ENCODE data around the gene MARVELD1.

Gene MARVELD1

DNA sequence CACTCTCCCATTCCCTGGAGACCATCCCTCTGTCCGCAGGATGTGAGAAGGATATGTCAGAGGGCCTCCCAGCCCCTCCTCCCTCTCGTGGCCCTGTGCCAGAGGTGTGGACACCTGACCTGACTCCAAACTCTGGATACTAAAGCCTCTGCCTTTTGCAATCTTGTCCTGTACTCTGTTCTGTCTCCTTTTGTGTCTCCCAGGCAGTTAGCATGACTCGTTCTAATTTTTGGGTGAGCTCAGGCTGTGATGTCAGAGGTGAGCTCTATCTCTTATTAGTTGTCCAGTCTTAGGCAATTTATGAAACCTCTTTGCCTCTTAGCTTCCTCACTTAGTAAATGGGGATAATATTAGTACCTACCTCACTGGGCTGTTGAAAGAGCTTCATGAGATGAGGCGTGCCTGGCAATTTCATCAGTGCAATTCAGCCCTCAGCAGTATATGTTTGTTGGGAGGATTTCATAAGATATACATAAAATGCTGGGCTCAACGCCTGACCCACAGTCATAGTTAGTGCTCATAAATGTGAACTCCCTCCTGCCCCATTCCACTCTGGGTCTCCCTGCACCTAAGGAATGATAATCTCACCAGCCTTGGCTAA lies 10.9 kb downstream of the MARVELD1 start:
- DNase-seq: no peak

DNA sequence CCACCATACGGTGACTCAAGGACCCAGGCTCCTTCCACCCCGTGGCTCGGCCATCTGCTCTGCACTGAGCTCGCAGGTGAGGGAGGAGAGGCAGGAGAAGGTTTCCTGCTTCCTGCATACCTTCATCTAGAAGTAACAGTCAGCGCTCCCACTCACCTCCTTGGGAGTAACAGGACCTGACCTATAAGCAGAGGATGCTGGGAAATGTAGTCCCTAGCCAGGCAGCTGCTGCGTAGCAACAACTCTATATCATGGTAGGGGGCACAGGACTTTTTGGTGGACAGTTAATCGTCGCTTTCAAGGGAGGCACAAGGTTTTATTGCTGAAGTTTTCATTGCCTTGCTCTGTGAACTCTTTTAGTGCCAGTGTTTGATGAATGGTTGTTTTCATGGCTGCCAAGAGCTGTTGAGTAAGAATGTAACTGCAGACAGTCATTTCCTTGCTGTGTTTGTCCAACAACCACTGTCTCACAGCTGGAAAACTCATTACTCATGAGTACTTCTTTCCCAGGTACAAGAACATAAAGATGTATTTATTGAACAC lies 13.2 kb downstream of the MARVELD1 start:
- no peak for DNase-seq

GRCh38 chr10:97729014-97729413 lies 15.5 kb downstream of the MARVELD1 start:
- no peak for DNase-seq

DNA sequence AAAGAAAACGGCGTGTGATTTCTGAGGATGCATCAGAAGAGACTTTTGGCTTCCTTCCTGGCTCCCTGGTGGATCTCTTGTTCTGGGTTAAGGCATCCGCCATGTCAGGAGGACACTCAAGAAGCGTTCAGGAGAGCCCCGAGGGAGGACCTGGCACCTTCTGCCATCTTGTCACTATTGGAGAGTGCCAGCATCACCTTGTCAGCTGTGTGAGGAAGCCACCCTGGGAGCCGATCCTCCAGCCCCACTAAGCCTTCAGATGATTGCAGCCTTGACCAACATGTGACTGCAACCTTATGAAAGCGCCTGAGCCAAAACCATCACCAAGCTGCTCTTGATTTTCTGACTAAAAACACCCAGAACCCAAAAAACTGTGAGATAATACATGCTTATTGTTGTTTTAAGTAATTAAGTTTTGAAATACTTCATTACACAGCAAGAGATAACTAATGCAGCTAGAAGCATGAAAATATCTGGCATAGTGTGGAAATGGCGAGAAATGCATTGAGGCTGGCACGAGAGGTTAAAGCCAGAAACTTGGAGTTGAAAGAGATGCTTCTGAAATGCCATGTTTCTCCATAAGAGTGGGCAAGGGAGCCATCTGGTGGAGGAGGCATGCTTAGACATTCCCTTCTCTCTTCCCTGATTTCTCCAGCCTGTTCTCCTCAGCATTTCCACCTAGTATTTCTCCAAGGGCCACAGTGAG lies 18.0 kb downstream of the MARVELD1 start:
- DNase-seq: peak; percentile 61 to 63

- DNase-seq: no peak
Measured at GRCh38 chr10:97732052-97732359, 18.5 kb downstream of the MARVELD1 start.

GRCh38 chr10:97733256-97733655 lies 19.7 kb downstream of the MARVELD1 start:
- DNase-seq: no peak

DNA sequence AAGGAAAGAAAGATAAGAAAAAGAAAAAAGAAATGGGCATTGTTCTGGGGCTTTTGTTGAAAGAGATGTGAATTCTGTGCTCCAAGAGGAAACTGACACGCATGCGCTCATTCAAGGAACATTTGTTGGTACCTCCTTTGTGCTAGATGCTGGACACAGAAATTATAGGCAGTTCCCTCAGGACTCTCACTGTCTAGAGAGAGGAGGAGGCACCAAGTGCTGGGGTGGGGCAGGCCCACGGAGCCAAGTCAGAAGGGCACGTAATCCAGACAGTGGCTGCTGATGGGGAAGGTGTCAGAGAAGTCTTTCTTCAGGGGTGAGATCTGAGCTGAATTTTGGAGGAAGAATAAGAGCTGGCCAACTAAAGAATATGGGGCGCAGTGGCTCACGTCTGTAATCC lies 20.5 kb downstream of the MARVELD1 start:
- DNase-seq: no peak

- DNase-seq: no peak
Measured at GRCh38 chr10:97736403-97736901, 22.9 kb downstream of the MARVELD1 start.

DNA sequence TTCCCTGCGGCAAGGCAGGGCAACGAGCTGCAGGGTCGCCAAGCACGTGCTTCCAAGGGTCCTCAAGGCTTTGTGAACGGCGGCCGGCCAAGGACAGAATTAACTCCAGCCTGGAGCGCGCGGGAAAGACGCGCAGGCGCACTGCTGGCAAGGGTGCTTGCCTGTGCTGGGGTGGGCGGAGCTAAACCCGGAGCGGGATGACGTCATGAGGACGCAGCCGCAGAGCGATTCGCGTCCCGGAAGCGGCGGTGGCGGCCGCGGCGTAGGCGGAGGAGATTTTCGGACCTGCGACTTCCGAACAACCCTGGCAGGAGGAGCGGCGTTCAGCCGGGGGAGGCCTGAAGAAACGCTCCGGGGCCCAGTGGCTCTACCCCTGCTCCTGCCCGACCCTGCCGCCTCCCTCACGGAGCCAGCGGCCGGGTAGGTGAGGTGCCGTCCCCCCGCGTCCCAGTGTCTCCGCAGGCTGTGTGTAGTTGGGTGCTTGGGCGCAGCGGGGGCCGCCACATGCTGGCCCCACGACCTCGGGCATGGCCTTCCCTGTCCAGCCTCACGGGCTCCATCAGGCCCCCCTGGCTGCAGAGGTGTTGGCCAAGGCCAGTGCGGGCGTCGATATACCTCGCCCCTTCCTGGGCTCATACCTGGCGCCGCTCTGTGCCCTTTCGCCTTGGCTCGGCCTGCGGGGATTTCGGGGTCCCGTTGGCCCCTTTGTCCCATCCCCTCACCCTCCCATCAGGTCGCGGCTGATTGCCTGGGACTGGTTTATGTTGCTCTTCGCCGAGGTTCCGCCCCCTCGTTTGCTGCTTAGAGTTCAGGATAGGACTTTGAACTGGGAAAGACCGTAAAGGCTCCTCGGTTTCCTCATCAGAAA lies 23.6 kb downstream of the MARVELD1 start, which contains the start of gene ZFYVE27:
TSS of gene ZFYVE27 (plus strand) at position 227 of the 868 bp plus-strand sequence. CDS start 1,350 bp downstream, outside the sequence.
- DNase-seq: peak; percentile 97 to 99

DNA sequence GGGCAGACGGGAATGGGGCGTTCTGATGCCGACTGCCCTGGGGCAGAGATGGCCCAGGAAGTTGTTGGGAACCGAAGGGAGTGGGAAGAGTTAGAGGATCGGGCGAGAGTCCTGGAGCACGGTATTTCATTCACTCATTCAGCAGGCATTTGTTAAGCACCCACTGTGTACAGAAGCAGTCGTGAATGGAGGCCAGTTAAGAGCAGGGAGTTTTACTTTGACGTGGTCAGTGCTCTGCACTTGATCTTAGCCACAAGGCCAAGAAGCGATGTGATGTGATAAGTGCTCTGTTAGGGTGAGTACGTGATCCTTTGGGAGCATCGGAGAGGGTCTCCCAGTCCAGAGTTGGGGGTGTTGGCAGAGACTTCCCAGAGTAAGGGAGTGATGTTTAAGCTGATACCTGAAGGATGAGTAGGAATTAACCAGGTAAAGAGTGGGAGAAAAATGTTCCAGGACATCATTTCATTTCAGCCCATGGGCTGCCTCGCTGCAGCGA lies 24.3 kb downstream of the MARVELD1 start:
- DNase-seq: no peak

GRCh38 chr10:97738616-97739015 lies 25.1 kb downstream of the MARVELD1 start:
- DNase-seq: no peak

GRCh38 chr10:97740613-97741012 lies 27.1 kb downstream of the MARVELD1 start:
- no peak for DNase-seq

DNA sequence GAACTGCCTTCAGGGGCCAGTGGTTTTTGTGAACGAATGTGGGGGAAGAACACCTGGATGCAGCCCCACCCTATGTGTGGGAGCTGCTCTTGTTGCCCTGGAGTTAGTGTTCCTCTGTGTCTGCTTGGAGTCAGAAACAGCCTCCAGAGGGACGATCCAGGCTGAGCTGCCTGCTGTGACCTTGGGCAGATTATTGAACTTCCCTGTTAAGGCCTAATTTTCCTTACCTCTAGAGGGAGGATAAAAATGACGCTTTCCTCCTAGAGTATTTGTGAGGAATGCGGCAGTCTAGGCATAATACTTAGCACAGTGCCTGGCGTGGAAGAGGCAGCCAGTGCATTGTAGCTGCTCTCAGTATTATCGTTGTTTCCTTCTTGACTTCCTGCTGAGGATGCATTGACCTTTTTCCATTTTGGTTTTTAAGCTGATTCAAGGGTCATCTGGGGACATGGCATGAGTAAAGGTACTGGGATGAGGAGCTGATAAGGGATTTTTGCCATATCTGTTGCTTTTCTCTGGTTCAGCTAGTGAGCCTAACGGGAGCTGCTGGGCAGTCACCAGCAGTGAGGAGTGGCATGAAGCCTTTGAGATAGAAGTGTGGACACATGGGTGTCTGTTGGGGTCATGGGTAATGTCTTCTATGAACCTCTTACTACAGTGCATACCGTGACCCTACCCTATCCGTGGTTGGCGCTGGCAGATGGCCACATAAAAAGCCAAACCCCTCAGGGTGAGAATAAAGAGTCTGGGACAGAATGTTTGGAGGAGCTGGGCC lies 29.8 kb downstream of the MARVELD1 start:
- no peak for DNase-seq

DNA sequence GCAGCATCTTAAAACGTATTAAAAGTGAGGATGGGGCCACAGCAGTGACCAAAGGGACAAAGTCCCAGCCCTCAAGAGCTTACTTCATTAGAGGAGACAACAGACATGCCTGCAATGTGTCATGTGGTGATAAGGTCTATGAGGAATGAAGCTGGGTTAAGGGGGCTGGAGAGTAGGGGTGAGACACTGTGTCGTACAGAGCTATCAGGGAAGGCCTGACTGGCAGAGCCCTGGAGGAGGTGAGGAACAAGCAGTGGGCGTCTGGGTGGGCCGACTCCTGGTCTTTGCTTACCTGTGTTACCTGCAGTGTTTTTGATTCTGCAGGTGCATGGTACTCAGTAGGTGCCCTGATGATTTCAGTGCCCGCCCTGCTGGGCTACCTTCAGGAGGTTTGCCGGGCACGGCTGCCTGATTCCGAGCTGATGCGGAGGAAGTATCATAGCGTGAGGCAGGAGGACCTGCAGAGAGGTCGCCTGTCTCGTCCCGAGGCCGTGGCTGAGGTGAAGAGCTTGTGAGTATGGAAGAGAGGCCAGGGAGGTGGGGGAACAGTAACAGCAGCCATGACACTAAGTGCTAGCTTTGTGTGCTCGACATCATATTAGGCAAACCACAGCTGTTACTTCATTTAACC lies 31.0 kb downstream of the MARVELD1 start:
- no peak for DNase-seq

- no peak for DNase-seq
Measured at GRCh38 chr10:97747573-97747972, 34.0 kb downstream of the MARVELD1 start.

- DNase-seq: no peak
Measured at GRCh38 chr10:97748116-97748515, 34.6 kb downstream of the MARVELD1 start.

GRCh38 chr10:97752956-97753355 lies 39.4 kb downstream of the MARVELD1 start:
- DNase-seq: no peak

- no peak for DNase-seq
Measured at GRCh38 chr10:97754726-97755125, 41.2 kb downstream of the MARVELD1 start.

DNA sequence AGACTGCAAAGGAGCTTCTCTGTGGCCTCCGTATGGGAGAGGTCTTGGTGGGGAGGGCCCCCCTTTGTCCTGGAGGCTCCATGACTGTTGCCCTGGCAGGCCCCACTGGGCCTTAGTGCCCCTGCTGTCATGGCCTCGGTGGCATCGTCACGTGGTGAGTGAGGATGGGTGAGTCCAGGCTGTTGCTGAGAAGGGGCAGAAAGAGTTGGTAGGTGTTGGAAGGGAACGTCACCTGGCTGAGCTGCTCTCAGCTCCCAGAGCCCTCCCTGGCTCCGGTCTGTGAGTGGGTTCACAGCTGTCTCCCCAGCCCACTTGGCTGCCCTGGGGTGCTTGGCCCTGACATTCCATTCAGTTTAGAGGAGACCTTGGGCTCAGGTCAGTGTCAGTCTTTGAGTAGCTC lies 42.2 kb downstream of the MARVELD1 start:
- no peak for DNase-seq

DNA sequence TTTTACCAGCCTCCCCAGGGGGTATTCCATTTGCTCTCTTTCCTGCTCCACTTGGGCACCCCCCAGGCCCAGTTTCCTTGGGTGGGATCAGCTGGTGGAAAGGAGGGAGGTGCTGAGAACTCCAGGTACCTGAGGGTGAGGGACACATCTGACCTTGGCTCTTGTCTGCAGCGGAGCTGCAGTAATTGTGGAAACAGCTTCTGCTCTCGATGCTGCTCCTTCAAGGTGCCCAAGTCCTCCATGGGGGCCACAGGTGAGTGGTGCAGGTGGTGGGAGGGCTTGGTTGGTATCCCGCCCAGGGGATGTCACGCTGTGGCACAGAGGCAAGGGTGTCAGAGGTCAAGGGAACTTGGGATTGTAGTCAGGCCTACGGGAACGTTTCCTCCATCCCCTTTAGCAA lies 43.9 kb downstream of the MARVELD1 start:
- no peak for DNase-seq

DNA sequence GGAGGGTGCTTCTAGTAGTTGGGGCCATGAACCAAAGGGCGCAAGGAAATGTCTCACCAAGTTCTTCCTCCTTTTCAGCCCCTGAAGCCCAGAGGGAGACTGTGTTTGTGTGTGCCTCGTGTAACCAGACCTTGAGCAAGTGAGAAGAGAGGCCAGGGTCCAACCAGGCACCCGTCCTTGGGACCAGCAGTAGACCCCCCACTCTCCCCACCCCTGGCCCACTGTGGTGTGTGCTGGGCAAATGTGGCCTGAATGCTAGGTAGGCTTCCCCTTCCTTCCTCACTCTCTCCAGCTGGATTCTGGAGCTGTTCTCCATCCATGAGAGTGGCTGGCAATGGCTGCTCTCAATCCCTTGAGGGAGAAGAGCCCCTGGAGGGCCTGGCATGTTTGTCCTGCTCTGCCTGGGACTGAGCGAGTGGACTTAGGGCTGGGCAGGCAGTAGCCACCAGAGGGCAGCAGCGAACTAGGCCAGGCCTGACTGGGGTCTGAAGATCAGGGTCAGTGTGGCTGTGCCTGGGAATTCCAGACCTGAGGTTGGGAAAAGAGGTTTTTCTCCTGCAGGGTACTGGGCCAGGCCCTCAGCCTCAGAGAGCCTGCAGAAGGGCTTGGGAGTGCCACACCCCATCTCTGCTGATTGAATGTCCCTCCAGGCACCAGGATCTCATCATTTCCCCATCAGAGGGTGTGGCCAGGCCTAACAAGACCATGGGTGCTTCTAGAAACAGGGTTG lies 45.8 kb downstream of the MARVELD1 start:
- DNase-seq: peak; percentile 63 to 68
